ENCODE measurements around the gene DIP2A.

DNA sequence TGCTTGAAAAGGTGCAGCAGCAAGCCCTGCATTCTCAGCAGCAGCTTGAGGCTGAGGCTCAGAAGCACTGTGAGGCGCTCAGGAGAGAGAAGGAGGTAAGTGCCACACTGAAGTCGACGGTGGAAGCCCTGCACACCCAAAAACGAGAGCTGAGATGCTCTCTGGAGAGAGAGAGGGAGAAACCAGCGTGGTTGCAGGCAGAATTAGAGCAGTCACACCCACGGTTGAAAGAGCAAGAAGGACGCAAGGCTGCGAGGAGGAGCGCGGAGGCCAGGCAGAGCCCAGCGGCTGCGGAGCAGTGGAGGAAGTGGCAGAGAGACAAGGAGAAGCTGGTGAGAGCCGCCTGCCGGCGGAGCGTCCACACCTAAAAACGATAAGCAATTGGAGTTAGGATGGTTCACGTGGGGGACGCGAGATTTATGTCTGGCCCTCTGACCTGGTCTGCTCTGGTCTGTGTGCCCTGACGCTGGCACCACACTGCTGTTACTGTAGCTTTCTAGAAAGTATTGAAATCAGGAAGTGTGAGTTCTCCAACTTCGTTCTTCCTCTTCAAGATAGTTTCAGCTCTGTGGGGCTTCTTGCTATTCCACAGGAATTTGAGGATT is 26.7 kb upstream of the DIP2A start:
- TF ChIP-seq CTCF (IDR thresholded peaks at IDR 0.05; ENCODE audit: borderline replicate concordance, extremely low read depth, low read length, poor library complexity, severe bottlenecking) (no peak), EZH2 (IDR thresholded peaks at IDR 0.05; ENCODE audit: borderline replicate concordance, low read depth, low read length, severe bottlenecking) (no peak)

Data from DND-41 (cell line).